ENCODE results near the gene LCN6. TPM values are rescaled to one million over a fixed set of nuclear protein-coding genes. Genes with fewer than 3 reads are reported as not detected.

The LCN6 gene
- total RNA-seq, 2 experiments from 2014 or later, result not detected

DNA sequence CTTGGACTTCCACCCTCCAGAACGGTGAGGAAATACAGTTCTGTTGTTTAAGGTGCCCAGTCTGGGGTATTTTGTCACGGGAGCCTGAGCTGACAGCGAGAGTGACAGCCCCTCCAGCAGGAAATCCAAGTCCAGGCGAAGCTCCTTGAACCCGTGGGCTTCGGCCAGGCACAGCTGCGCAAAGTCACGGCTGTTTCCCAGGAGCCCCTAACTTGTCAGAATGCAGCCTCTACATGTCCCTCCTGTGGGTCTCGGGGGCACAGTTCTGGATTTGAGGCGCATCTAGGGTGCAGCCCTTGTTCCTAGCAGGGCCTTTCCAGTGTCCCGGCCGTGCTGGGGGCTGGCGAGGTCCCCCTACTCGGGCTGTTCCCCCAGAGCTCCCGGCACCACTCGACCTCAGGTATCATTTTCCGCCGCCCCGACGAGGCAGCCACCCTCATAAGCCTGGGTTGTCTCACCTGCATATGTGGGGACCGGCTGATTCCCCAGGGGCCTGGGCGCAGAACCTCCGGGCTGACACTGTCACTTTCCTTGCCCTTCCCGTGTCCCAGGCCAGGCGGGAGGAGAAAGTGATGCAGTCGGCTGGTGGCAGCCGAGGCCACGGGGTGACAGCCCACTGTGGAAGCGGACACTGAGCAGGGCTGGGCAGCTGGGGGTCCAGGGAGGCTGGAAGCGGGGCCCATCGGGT lies 5.2 kb upstream of the LCN6 start:
- ChIA-PET CTCF (no interaction called here), POLR2A (no interaction called here)
- H3K9me3 Mint-ChIP-seq, result peaks cover 23% of the 10 kb centered on the region
- H3K4me3 Mint-ChIP-seq, result no peak overlapping the region
- peaks cover 5% of the 10 kb centered on the region for H3K36me3 Mint-ChIP-seq (ENCODE audit: low read depth)
- H3K27ac Mint-ChIP-seq, result no peak overlapping the region
- peaks cover 5% of the 10 kb centered on the region for H3K4me1 Mint-ChIP-seq
- no peak for DNase-seq
- H3K27me3 Mint-ChIP-seq, result peaks cover 5% of the 10 kb centered on the region

DNA sequence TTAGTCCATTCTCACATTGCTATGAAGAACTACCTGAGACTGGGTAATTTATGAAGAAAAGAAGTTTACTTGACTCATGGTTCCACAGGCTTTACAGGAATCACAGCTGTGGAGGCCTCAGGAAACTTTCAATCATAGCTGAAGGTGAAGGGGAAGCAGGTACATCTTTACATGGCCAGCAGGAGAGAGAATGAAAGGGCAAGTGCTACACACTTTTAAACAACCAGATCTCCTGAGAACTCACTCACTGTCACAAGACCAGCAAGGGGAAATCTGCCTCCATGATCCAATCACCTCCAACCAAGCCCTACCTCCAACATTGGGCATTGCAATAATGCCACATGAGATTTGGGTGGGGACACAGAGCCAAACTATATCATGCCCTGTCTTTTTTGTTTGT lies 3.5 kb upstream of the LCN6 start:
- H3K27me3 Mint-ChIP-seq, result peaks cover 5% of the 10 kb centered on the region
- DNase-seq, result no peak
- H3K4me3 Mint-ChIP-seq, result no peak overlapping the region
- H3K9me3 Mint-ChIP-seq, result peaks cover 23% of the 10 kb centered on the region
- H3K27ac Mint-ChIP-seq, result no peak overlapping the region
- H3K36me3 Mint-ChIP-seq (ENCODE audit: low read depth), result peaks cover 5% of the 10 kb centered on the region
- peaks cover 5% of the 10 kb centered on the region for H3K4me1 Mint-ChIP-seq
- CTCF ChIA-PET, result no interaction called here
- POLR2A ChIA-PET, result no interaction called here

DNA sequence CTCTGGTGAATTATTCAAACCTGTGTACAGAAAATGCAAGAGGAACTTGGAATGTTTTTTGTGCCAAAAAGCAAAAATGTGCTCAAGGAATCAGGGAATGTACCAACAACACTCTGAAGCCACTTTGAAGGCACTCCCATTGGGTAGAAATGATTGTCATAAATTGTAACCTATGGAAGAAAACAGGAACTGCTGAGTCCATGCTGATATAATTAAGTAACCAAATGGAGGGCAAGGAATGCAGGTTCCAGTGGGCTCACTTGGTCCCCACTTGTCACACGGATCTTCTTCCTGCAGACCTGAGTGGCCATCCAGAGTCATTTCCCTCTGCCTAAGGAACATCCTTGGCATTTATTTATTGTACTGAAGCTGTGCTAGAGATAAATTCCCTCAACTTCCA lies 2.9 kb upstream of the LCN6 start:
- Mint-ChIP-seq H3K9me3 (peaks cover 22% of the 10 kb centered on the region), H3K27me3 (peaks cover 5% of the 10 kb centered on the region), H3K4me1 (peaks cover 5% of the 10 kb centered on the region), H3K36me3 (ENCODE audit: low read depth) (peaks cover 5% of the 10 kb centered on the region), H3K4me3 (no peak overlapping the region), H3K27ac (no peak overlapping the region)
- DNase-seq, result no peak
- POLR2A ChIA-PET, result no interaction called here
- CTCF ChIA-PET, result interaction anchor here (0.7 kb wide), 1 partner anchor 24 kb away, joined by 3 read pairs; no protein-coding TSS in a partner anchor

DNA sequence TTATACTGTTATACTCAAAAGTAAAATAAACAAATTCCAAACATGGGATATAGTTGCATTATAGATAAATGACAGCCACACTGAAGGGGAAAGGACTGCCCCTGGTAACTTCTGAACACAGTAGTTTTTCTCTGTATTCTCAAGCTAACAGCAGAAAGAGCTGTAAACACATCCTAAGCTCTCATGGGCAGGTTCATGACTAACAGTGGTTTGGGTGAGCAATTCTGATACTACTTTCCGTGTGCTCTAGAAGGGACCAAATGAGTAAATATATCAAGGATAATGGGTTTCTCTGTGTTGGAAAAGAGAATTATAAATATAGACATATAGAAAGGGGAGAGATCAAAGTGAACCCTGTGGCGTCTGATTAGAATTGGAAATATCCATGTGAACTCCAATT lies 2.2 kb upstream of the LCN6 start:
- ChIA-PET POLR2A (no interaction called here), CTCF (interaction anchor here (0.7 to 2.0 kb wide), 3 partner anchors 16 to 193 kb away, joined by 3 to 7 read pairs (median 3); no protein-coding TSS in a partner anchor)
- Mint-ChIP-seq H3K9me3 (peaks cover 15% of the 10 kb centered on the region), H3K27ac (no peak overlapping the region), H3K4me1 (peaks cover 5% of the 10 kb centered on the region), H3K36me3 (ENCODE audit: low read depth) (peaks cover 5% of the 10 kb centered on the region), H3K4me3 (no peak overlapping the region), H3K27me3 (peaks cover 5% of the 10 kb centered on the region)
- no peak for DNase-seq

DNA sequence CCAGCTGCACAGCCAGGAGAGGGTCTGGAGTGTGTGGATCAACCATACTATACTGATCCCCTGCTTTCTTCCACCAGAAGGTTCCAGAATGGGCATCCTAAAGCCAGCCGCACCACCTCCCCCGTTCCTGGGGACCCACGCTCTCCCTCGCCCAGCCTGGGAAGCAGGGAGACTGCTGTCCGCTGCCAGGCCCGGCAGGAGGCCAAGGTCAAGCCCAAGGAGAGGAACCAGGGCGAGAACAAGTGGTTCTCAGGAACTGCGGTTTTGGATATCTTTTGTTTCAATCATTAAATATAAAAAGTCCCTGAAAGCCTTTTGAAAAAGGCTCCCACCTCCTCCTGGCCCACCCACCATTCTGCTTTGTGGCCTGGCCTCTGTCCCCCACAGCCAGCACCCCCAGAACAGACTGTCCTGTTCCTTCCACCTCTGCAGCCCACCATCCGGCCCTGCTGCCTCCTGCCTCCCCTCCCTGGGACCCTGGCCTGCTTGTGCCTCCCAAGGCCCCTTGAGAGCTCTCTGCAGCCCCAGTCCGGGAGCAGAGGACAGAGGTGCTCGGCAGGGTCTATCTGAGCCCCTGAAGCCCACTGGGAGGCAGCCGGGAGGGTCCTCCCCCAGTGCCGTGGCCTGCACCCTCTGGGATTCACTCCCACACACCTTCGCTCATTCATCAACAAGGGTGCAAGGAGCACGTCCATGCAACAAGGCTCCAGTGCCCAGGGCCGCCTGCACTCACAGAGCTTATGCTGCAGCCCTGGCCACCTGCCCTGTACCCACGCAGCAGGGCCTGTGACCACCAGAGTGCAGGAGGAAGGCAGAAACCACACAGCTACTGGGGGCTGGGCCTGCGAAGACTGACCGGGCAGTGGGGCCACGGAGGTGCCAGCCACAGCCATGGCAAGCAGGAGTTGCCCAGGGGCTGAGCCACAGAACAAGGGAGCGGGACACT lies 614 bp upstream of the LCN6 start:
- H3K9me3 Mint-ChIP-seq, result peaks cover 12% of the 10 kb centered on the region

DNA sequence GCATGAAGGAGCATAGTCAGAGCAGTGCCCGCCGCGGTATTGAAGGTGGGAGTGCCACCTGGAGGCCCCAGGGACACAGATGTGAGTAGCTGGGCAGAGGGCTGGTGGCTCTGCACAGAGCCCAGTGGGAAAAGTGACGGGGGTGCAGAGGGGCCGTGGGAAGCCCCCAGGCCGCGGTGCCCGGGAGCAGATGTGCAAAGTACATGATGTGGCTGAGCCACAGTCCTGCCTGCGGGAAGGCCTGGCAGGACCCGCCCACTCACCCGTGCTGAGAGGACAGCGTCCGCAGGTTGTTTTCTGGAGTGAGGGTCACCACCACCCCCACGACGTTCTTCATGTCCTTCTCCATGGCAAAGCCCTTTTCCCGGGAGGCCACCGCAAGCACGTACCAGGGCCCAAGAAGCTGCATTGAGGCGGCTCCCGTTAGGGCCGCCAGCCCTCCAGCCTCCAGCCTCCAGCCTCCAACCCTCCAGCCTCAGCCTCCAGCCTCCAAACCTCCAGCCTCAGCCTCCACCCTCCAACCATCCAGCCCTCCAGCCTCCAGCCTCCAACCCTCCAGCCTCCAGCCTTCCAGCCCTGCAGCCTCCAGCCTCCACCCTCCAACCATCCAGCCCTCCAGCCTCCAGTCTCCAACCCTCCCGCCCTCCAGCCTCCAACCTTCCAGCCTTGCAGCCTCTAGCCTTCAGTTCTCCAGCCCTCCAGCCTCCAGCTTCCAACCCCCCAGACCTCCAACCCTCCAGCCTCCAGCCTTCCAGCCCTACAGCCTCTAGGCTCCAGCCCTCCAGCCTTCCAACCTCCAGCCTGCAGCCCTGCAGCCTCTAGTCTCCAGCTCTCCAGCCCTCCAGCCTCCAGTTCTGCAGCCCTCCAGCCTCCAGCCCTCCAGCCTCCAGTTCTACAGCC lies 914 bp downstream of the LCN6 start:
- H3K9me3 Mint-ChIP-seq, result peaks cover 11% of the 10 kb centered on the region
- ChIA-PET CTCF (interaction anchor here (1.8 kb wide), 1 partner anchor 19 kb away, joined by 4 read pairs; no protein-coding TSS in a partner anchor), POLR2A (no interaction called here)
- no peak overlapping the region for H3K4me3 Mint-ChIP-seq
- DNase-seq, result no peak
- peak overlapping the region; percentile 41 for H3K27ac Mint-ChIP-seq
- peaks cover 5% of the 10 kb centered on the region for H3K27me3 Mint-ChIP-seq
- peaks cover 5% of the 10 kb centered on the region for H3K4me1 Mint-ChIP-seq
- peaks cover 4% of the 10 kb centered on the region for H3K36me3 Mint-ChIP-seq (ENCODE audit: low read depth)

More for the DNA sequence above, 614 bp upstream of the LCN6 start:
- DNase-seq, result no peak
- H3K27ac Mint-ChIP-seq, result peak overlapping the region; percentile 57
- H3K27me3 Mint-ChIP-seq, result peaks cover 5% of the 10 kb centered on the region
- ChIA-PET CTCF (interaction anchor here (2.0 kb wide), 1 partner anchor 14 kb away, joined by 7 read pairs; no protein-coding TSS in a partner anchor), POLR2A (no interaction called here)
- H3K4me3 Mint-ChIP-seq, result no peak overlapping the region
- H3K36me3 Mint-ChIP-seq (ENCODE audit: low read depth), result peaks cover 5% of the 10 kb centered on the region
- H3K4me1 Mint-ChIP-seq, result peaks cover 5% of the 10 kb centered on the region

DNA sequence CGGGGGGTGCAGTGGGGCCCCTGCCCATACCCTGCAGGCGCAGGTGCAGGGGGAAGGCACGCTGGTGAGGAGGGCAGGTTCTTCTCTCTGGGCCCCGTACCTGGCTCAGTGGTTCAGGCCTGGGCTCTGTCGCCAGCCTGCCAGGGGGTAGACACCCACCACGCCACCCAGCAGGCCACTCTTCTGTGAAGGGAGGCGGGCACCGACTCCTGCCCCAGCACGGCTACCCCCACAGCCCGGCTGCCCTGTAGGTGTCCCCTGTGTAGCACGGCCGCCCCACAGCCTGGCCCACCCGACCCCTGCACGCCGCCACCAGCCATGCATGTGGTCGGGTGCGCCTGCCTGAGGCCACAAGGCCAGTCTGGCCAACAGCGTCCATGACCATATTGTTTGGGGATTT lies 1.7 kb downstream of the LCN6 start:
- no peak for DNase-seq
- H3K36me3 Mint-ChIP-seq (ENCODE audit: low read depth), result peaks cover under 1% of the 10 kb centered on the region
- peaks cover 3% of the 10 kb centered on the region for H3K9me3 Mint-ChIP-seq
- no peak overlapping the region for H3K27ac Mint-ChIP-seq
- H3K27me3 Mint-ChIP-seq, result peaks cover 5% of the 10 kb centered on the region
- H3K4me1 Mint-ChIP-seq, result peaks cover 5% of the 10 kb centered on the region
- POLR2A ChIA-PET, result no interaction called here
- CTCF ChIA-PET, result interaction anchor here (1.8 kb wide), 1 partner anchor 18 kb away, joined by 4 read pairs; no protein-coding TSS in a partner anchor
- H3K4me3 Mint-ChIP-seq, result no peak overlapping the region

DNA sequence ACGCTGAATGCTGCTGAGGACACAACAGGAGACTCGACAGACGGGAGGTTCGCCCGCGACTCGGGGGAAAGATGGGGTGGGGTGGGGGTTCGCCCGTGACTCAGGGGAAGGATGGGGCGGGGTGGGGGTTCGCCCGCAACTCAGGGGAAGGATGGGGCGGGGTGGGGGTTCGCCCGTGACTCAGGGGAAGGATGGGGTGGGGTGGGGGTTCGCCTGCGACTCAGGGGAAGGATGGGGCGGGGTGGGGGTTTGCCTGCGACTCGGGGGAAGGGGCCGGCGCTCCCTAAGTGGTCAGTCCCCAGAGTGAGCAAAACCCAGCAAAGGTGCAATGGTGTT lies 2.2 kb downstream of the LCN6 start:
- DNase-seq, result no peak
- Mint-ChIP-seq H3K27me3 (peaks cover 6% of the 10 kb centered on the region), H3K4me1 (peaks cover 5% of the 10 kb centered on the region), H3K4me3 (no peak overlapping the region), H3K9me3 (no peaks in the 10 kb centered on the region), H3K36me3 (ENCODE audit: low read depth) (no peaks in the 10 kb centered on the region), H3K27ac (no peak overlapping the region)
- CTCF ChIA-PET, result interaction anchor here (1.8 kb wide), 1 partner anchor 17 kb away, joined by 4 read pairs; no protein-coding TSS in a partner anchor
- POLR2A ChIA-PET, result no interaction called here

DNA sequence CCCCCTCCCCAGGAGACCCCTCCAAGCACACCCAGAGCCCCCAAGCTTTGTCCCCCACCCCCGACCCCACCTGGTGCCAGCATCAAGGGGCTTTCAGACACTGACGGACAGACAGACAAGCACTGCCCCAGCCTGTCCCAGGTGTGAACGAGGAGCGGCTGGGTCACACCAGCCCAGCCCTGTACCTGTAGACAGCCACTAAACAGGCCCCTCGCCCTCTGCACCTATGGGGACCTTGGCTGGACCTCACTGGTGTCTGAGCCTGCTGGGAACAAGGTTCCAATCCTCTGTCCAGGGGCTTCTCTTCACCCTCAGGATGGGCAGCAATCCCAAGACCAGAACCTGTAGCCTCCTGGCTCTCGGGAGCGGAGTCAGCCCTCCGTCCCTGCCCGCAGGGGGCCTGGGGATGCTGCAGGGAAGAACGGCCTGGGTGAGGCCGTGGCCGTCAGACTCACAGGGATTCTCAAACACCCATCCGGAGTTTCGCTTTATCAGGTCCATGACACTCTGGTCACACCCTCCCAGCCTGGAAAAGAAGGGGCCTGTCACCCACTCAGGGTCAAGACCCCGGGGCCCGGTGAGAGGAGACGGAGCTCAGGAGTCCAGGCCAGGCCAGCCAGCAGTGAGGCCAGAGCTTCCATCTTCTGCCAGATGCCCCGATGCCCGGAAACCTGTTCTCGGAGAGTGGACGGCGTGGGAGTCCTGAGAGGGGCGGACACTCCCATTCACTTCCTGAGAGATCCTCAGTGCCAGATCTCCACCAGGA lies 2.8 kb downstream of the LCN6 start:
- POLR2A ChIA-PET, result no interaction called here
- H3K27ac Mint-ChIP-seq, result no peak overlapping the region
- peaks cover 3% of the 10 kb centered on the region for H3K4me1 Mint-ChIP-seq
- no peaks in the 10 kb centered on the region for H3K36me3 Mint-ChIP-seq (ENCODE audit: low read depth)
- H3K27me3 Mint-ChIP-seq, result peaks cover 4% of the 10 kb centered on the region
- DNase-seq, result no peak
- H3K4me3 Mint-ChIP-seq, result no peak overlapping the region
- H3K9me3 Mint-ChIP-seq, result no peaks in the 10 kb centered on the region
- CTCF ChIA-PET, result interaction anchor here (1.8 to 2.3 kb wide), 2 partner anchors 16 to 17 kb away, joined by 4 to 10 read pairs; no protein-coding TSS in a partner anchor

DNA sequence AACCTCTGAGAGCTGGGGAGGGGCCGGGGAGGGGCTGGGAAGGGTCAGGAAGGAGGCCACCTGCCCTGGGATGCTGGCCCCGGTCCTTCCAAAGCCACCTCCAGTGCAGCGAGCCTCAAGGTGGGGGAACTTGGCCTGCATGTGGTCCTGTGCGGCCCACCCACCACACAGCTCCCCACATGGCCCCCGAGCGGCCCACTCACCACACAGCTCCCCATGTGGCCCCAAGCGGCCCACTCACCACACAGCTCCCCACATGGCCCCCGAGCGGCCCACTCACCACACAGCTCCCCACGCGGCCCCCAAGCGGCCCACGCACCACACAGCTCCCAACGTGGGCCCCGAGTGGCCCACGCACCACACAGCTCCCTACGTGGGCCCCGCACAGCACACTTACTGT lies 3.6 kb downstream of the LCN6 start:
- DNase-seq, result no peak
- Mint-ChIP-seq H3K4me1 (no peaks in the 10 kb centered on the region), H3K27me3 (peaks cover 4% of the 10 kb centered on the region), H3K9me3 (no peaks in the 10 kb centered on the region), H3K36me3 (ENCODE audit: low read depth) (no peaks in the 10 kb centered on the region), H3K27ac (no peak overlapping the region), H3K4me3 (no peak overlapping the region)
- ChIA-PET POLR2A (no interaction called here), CTCF (interaction anchor here (0.6 to 2.3 kb wide), 2 partner anchors 15 to 32 kb away, joined by 5 to 10 read pairs; no protein-coding TSS in a partner anchor)

DNA sequence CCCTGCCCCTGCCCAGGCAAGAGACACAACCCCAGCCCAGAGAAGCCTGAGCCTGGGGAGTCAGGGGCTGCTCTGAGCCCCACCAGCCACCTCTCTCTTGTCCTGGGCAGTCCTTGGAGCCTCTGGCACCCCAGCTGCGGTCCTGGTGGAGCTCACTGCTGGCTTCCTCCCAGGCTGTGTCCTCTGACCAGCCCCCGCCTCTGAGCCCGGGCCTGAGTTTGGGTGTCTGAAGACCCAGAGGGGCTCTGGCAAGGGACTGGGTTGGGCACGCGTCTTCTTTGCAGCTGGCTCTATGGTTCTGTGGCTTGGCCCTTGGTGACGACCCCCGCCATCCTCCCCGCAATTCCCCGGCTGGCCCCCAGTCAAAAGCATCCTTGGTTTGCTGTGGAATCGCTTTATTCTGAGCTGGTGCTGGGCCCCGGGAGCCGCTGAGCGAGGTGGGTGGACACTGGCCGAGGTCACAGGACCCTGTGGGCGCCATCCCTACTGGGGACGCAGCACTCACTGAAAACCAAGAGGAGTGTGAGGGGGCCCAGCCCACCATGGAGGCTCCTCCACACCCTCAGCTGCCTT lies 4.6 kb downstream of the LCN6 start:
- no peaks in the 10 kb centered on the region for H3K9me3 Mint-ChIP-seq
- ChIA-PET POLR2A (no interaction called here), CTCF (interaction anchor here (0.9 to 2.3 kb wide), 3 partner anchors 14 to 76 kb away, joined by 3 to 10 read pairs (median 4); partner anchors contain the start of gene LCN8)
- no peak overlapping the region for H3K27ac Mint-ChIP-seq
- no peaks in the 10 kb centered on the region for H3K36me3 Mint-ChIP-seq (ENCODE audit: low read depth)
- H3K4me3 Mint-ChIP-seq, result no peak overlapping the region
- peaks cover 4% of the 10 kb centered on the region for H3K27me3 Mint-ChIP-seq
- DNase-seq, result no peak
- no peaks in the 10 kb centered on the region for H3K4me1 Mint-ChIP-seq
